Colonic mucosa (tissue), 4 donors: Measurements from ENCODE around the gene CUL1. TPM values are rescaled to one million over a fixed set of nuclear protein-coding genes. Genes with fewer than 3 reads are reported as not detected.

Experiments
- DNase-seq: peaks from one replicate; pipeline ENCODE4 v3.0.0-alpha.2; 2020
- H3K27ac ChIP-seq: fragments of 200-600 bp; one replicate; pipeline ENCODE4 v1.8.0; 2021
- H3K27me3 ChIP-seq: fragments of 200-600 bp; one replicate; pipeline ENCODE4 v1.8.0; 2021
- H3K36me3 ChIP-seq: fragments of 200-600 bp; one replicate; pipeline ENCODE4 v1.8.0; 2021
- H3K4me1 ChIP-seq: fragments of 200-600 bp; one replicate; pipeline ENCODE4 v1.8.0; 2021; ENCODE audit warnings: mild to moderate bottlenecking
- H3K4me3 ChIP-seq: fragments of 200-600 bp; one replicate; pipeline ENCODE4 v1.8.0; 2021
- H3K9ac ChIP-seq, 2 donors: one replicate each; pipeline ENCODE4 v1.7.0; 2013; ENCODE audit warnings: control low read depth in 2 of 2, low read depth in 2 of 2, low read length in 2 of 2
- H3K9me3 ChIP-seq: fragments of 200-600 bp; one replicate; pipeline ENCODE4 v1.8.0; 2021
- CTCF ChIP-seq: fragments of 200-600 bp; IDR thresholded peaks from one replicate; pipeline ENCODE4 v1.8.0; 2022; ENCODE audit warnings: antibody characterized with exemption, mild to moderate bottlenecking
- intact Hi-C: fragments of 100-400 bp; cut with DNase I; formaldehyde crosslinking; loops from one replicate; pipeline ENCODE4 v1.14.1; 2022
- total RNA-seq, 2 donors: library from RNA; stranded (reverse); fragmentation: NEBNext Ultra II Directional in 1 of 2; extraction: Animal tissue kit (Norgen Biotek cat#: 25700) in 1 of 2; gene quantifications; one replicate each; pipeline ENCODE4 v1.2.1, GENCODE V29; 2021
- donor health status: healthy.
- donor health status: DM: no; HTN: no; CAD: no.
- donor health status: DM: no; HTN: no; CAD: no.

The CUL1 gene
- total RNA-seq, 2 donors from 2014 or later, result 36.2 to 36.9 TPM

GRCh38 chr7:148718431-148718830 lies 19.7 kb downstream of the CUL1 start:
- H3K9me3 ChIP-seq, result no peaks in the 10 kb centered on the region
- H3K4me1 ChIP-seq, result no peaks in the 10 kb centered on the region
- H3K4me3 ChIP-seq, result no peak overlapping the region
- intact Hi-C loops, result no loop called here
- no peaks in the 10 kb centered on the region for H3K36me3 ChIP-seq
- DNase-seq, result no peak
- no peak for TF ChIP-seq CTCF
- no peak overlapping the region for H3K9ac ChIP-seq
- H3K27ac ChIP-seq, result no peak overlapping the region
- no peaks in the 10 kb centered on the region for H3K27me3 ChIP-seq

- no peaks in the 10 kb centered on the region for H3K9me3 ChIP-seq
- H3K27ac ChIP-seq, result no peak overlapping the region
- no peak overlapping the region for H3K4me3 ChIP-seq
- no peak for DNase-seq
- H3K27me3 ChIP-seq, result no peaks in the 10 kb centered on the region
- H3K9ac ChIP-seq, result no peak overlapping the region
- no peaks in the 10 kb centered on the region for H3K4me1 ChIP-seq
- H3K36me3 ChIP-seq, result no peaks in the 10 kb centered on the region
- no peak for TF ChIP-seq CTCF
- intact Hi-C loops, result no loop called here
These were observed 21.1 kb downstream of the CUL1 start for GRCh38 chr7:148719753-148720152.

- Histone ChIP-seq H3K9ac (no peak overlapping the region), H3K9me3 (no peaks in the 10 kb centered on the region), H3K27me3 (no peaks in the 10 kb centered on the region), H3K4me3 (no peak overlapping the region), H3K4me1 (no peaks in the 10 kb centered on the region), H3K36me3 (no peaks in the 10 kb centered on the region), H3K27ac (no peak overlapping the region)
- TF ChIP-seq CTCF, result no peak
- intact Hi-C loops, result no loop called here
- DNase-seq, result no peak
These were observed 21.8 kb downstream of the CUL1 start for GRCh38 chr7:148720472-148720871.

GRCh38 chr7:148721390-148721789 lies 22.7 kb downstream of the CUL1 start:
- H3K4me3 ChIP-seq, result no peak overlapping the region
- H3K27ac ChIP-seq, result no peak overlapping the region
- no peak overlapping the region for H3K9ac ChIP-seq
- intact Hi-C loops, result no loop called here
- H3K9me3 ChIP-seq, result no peaks in the 10 kb centered on the region
- H3K4me1 ChIP-seq, result no peaks in the 10 kb centered on the region
- no peak for TF ChIP-seq CTCF
- DNase-seq, result no peak
- H3K27me3 ChIP-seq, result no peaks in the 10 kb centered on the region
- H3K36me3 ChIP-seq, result no peaks in the 10 kb centered on the region

GRCh38 chr7:148722340-148723165 lies 23.9 kb downstream of the CUL1 start:
- Histone ChIP-seq H3K27ac (no peak overlapping the region), H3K9me3 (no peaks in the 10 kb centered on the region), H3K4me3 (no peak overlapping the region), H3K9ac (no peak overlapping the region), H3K27me3 (no peaks in the 10 kb centered on the region), H3K4me1 (no peaks in the 10 kb centered on the region), H3K36me3 (no peaks in the 10 kb centered on the region)
- intact Hi-C loops, result no loop called here
- no peak for DNase-seq
- no peak for TF ChIP-seq CTCF
